Subcutaneous adipose tissue (tissue), 4 donors: ENCODE data around the gene MSI2. TPM values are rescaled to one million over a fixed set of nuclear protein-coding genes. Genes with fewer than 3 reads are reported as not detected.

Experiments used
- CTCF ChIP-seq: fragments of 450-650 bp; IDR thresholded peaks from one replicate; pipeline ENCODE4 v1.5.1; 2016; ENCODE audit warnings: low read depth, mild to moderate bottlenecking, control low read depth, antibody characterized with exemption, moderate library complexity
- total RNA-seq, 4 donors: library from RNA; depleted of rRNA; stranded (reverse); fragments of >200 nt; gene quantifications; one replicate each; pipeline ENCODE4 v1.1.0, GENCODE V29; 2016

MSI2 gene
- total RNA-seq, 4 donors from 2014 or later, result 9.5 to 12.9 (median 10.9) TPM

- TF ChIP-seq CTCF, result no peak
These were observed 333.1 kb downstream of the MSI2 start for GRCh38 chr17:57589151-57590034.

- TF ChIP-seq CTCF, result no peak
These were observed 337.6 kb downstream of the MSI2 start for GRCh38 chr17:57593739-57594462.

- TF ChIP-seq CTCF, result no peak
These were observed 338.4 kb downstream of the MSI2 start for GRCh38 chr17:57594767-57595166.

- no peak for TF ChIP-seq CTCF
These were observed 339.1 kb downstream of the MSI2 start for GRCh38 chr17:57595426-57595825.

GRCh38 chr17:57595947-57596695 lies 339.8 kb downstream of the MSI2 start:
- no peak for TF ChIP-seq CTCF

- no peak for TF ChIP-seq CTCF
These were observed 340.8 kb downstream of the MSI2 start for GRCh38 chr17:57597101-57597500.
